H9 (cell line): ENCODE data around the gene FAM161A. TPM values are rescaled to one million over a fixed set of nuclear protein-coding genes. Genes with fewer than 3 reads are reported as not detected.

Experiments
- DNase-seq: peaks from one replicate; pipeline ENCODE4 v3.0.0-alpha.2; 2017
- H2AFZ ChIP-seq: one replicate; pipeline ENCODE4 v1.6.1; 2013; ENCODE audit warnings: mild to moderate bottlenecking, low read length, control low read depth, moderate library complexity
- H2AK5ac ChIP-seq: 2 replicates; pipeline ENCODE4 v1.6.1; 2013; ENCODE audit warnings: low read length, control low read depth, mixed read lengths; ENCODE audit not compliant: insufficient read length
- H2BK120ac ChIP-seq: one replicate; pipeline ENCODE4 v1.6.1; 2013; ENCODE audit warnings: low read depth, mild to moderate bottlenecking, low read length, control low read depth, inconsistent platforms; ENCODE audit not compliant: poor library complexity, severe bottlenecking
- H2BK12ac ChIP-seq: 2 replicates; pipeline ENCODE4 v1.6.1; 2013; ENCODE audit warnings: low read length, control low read depth, mixed read lengths, low read depth; ENCODE audit not compliant: insufficient read length
- H2BK15ac ChIP-seq: 2 replicates; pipeline ENCODE4 v1.6.1; 2013; ENCODE audit warnings: low read depth, low read length, control low read depth
- H2BK20ac ChIP-seq: one replicate; pipeline ENCODE4 v1.6.1; 2013; ENCODE audit warnings: low read depth, mild to moderate bottlenecking, low read length, control low read depth, inconsistent platforms; ENCODE audit not compliant: poor library complexity, severe bottlenecking
- H2BK5ac ChIP-seq: 2 replicates; pipeline ENCODE4 v1.6.1; 2013; ENCODE audit warnings: low read length, control low read depth, mixed read lengths; ENCODE audit not compliant: insufficient read length
- H3K14ac ChIP-seq: 2 replicates; pipeline ENCODE4 v1.6.1; 2013; ENCODE audit warnings: low read length, control low read depth; ENCODE audit not compliant: insufficient read depth
- H3K18ac ChIP-seq: 2 replicates; pipeline ENCODE4 v1.6.1; 2013; ENCODE audit warnings: low read depth, mild to moderate bottlenecking, mixed read lengths, low read length, control low read depth; ENCODE audit not compliant: insufficient read length
- H3K23ac ChIP-seq: 2 replicates; pipeline ENCODE4 v1.6.1; 2013; ENCODE audit warnings: low read length, control low read depth, mixed read lengths, low read depth; ENCODE audit not compliant: insufficient read length
- H3K23me2 ChIP-seq: 2 replicates; pipeline ENCODE4 v1.6.1; 2013; ENCODE audit warnings: low read depth, mild to moderate bottlenecking, mixed read lengths, low read length, control low read depth; ENCODE audit not compliant: insufficient read length, poor library complexity, severe bottlenecking
- H3K27ac ChIP-seq: 2 replicates; pipeline ENCODE4 v1.5.1; 2013; ENCODE audit warnings: low read length, control low read depth, mixed read lengths, low read depth; ENCODE audit not compliant: insufficient read length
- H3K27me3 ChIP-seq: 2 replicates; pipeline ENCODE4 v1.6.1; 2013; ENCODE audit warnings: low read length, control low read depth, inconsistent platforms; ENCODE audit not compliant: insufficient read depth
- H3K4ac ChIP-seq: 2 replicates; pipeline ENCODE4 v1.6.1; 2013; ENCODE audit warnings: low read depth, mild to moderate bottlenecking, control low read depth, inconsistent platforms, low read length, moderate library complexity
- H3K4me1 ChIP-seq: 2 replicates; pipeline ENCODE4 v1.6.1; 2013; ENCODE audit warnings: low read length, control low read depth, inconsistent platforms; ENCODE audit not compliant: insufficient read depth
- H3K4me2 ChIP-seq: 2 replicates; pipeline ENCODE4 v1.6.1; 2013; ENCODE audit warnings: low read length, control low read depth, mixed read lengths; ENCODE audit not compliant: insufficient read length, insufficient read depth
- H3K56ac ChIP-seq: 2 replicates; pipeline ENCODE4 v1.6.1; 2013; ENCODE audit warnings: low read depth, mild to moderate bottlenecking, mixed read lengths, low read length, control low read depth; ENCODE audit not compliant: insufficient read length
- H3K79me1 ChIP-seq: 2 replicates; pipeline ENCODE4 v1.6.1; 2013; ENCODE audit warnings: low read depth, mild to moderate bottlenecking, moderate library complexity, low read length, control low read depth, inconsistent platforms; ENCODE audit not compliant: insufficient read depth, poor library complexity, severe bottlenecking
- H3K79me2 ChIP-seq: 2 replicates; pipeline ENCODE4 v1.6.1; 2013; ENCODE audit warnings: low read length, control low read depth, inconsistent platforms; ENCODE audit not compliant: insufficient read depth
- H3K9ac ChIP-seq: 2 replicates; pipeline ENCODE4 v1.6.1; 2013; ENCODE audit warnings: low read length, control low read depth, mixed read lengths; ENCODE audit not compliant: insufficient read length; ENCODE audit errors: extremely low read depth
- H3K9me3 ChIP-seq: one replicate; pipeline ENCODE4 v1.6.1; 2013; ENCODE audit warnings: low read depth, low read length, inconsistent platforms; ENCODE audit not compliant: control insufficient read depth
- H3T11ph ChIP-seq: one replicate; pipeline ENCODE4 v1.6.1; 2013; ENCODE audit warnings: mild to moderate bottlenecking, low read length, control low read depth, inconsistent platforms
- H4K20me1 ChIP-seq: one replicate; pipeline ENCODE4 v1.6.1; 2013; ENCODE audit not compliant: control insufficient read depth, insufficient read length, insufficient read depth
- H4K5ac ChIP-seq: 2 replicates; pipeline ENCODE4 v1.6.1; 2013; ENCODE audit warnings: low read depth, mild to moderate bottlenecking, mixed read lengths, low read length, control low read depth; ENCODE audit not compliant: insufficient read length
- H4K8ac ChIP-seq: replicated peaks from 2 replicates; pipeline ENCODE4 v1.6.1; 2013; ENCODE audit warnings: low read length, control low read depth, mixed read lengths, low read depth; ENCODE audit not compliant: insufficient read length
- H4K91ac ChIP-seq: 2 replicates; pipeline ENCODE4 v1.6.1; 2013; ENCODE audit warnings: low read depth, mild to moderate bottlenecking, moderate library complexity, mixed read lengths, low read length, control low read depth; ENCODE audit not compliant: insufficient read length
- H3K27ac Mint-ChIP-seq, 3 experiments: 2 replicates in 2 of 3; 3 replicates in 1 of 3; pipeline ENCODE4 v1.8.0; 2020 to 2021; ENCODE audit warnings: mixed read lengths in 3 of 3, mild to moderate bottlenecking in 1 of 3, moderate library complexity in 1 of 3
- H3K27me3 Mint-ChIP-seq: 2 replicates; pipeline ENCODE4 v1.8.0; 2021; ENCODE audit warnings: low read depth, mild to moderate bottlenecking, moderate library complexity, mixed read lengths
- H3K36me3 Mint-ChIP-seq, 3 experiments: 2 replicates in 2 of 3; 3 replicates in 1 of 3; pipeline ENCODE4 v1.8.0; 2020 to 2021; ENCODE audit warnings: low read depth in 3 of 3, mixed read lengths in 3 of 3; ENCODE audit not compliant: insufficient read depth in 1 of 3
- H3K4me1 Mint-ChIP-seq, 2 experiments: 2 replicates each; pipeline ENCODE4 v1.8.0; 2020; ENCODE audit warnings: mixed read lengths in 2 of 2
- H3K4me3 Mint-ChIP-seq, 2 experiments: 2 replicates in 1 of 2; 3 replicates in 1 of 2; pipeline ENCODE4 v1.8.0; 2020 to 2021; ENCODE audit warnings: mild to moderate bottlenecking in 2 of 2, mixed read lengths in 2 of 2, moderate library complexity in 1 of 2
- H3K9me3 Mint-ChIP-seq, 2 experiments: 2 replicates in 1 of 2; 3 replicates in 1 of 2; pipeline ENCODE4 v1.8.0; 2020; ENCODE audit warnings: mild to moderate bottlenecking in 2 of 2, mixed read lengths in 2 of 2, moderate library complexity in 1 of 2
- CTCF ChIP-seq: fragments of 200-600 bp; sonication (generic); conservative IDR thresholded peaks from 3 replicates; pipeline ENCODE4 v1.8.0; 2021; ENCODE audit warnings: antibody characterized with exemption, mild to moderate bottlenecking
- WGBS: extraction: QIAGEN DNeasy Blood & Tissue Kit; methylation state at CpG from one replicate; pipeline ENCODE4 v1.1.7; 2013; ENCODE audit warnings: missing lambda C conversion rate, low lambda C conversion rate, mixed read lengths; ENCODE audit not compliant: insufficient read length; ENCODE audit errors: extremely low coverage; 5-methylcytosine and 5-hydroxymethylcytosine counted together
- total RNA-seq: library from RNA; stranded (reverse); gene quantifications from 2 replicates; pipeline ENCODE4 v1.2.1, GENCODE V29; 2021

Gene FAM161A
- total RNA-seq, 1 experiment from 2014 or later, result 15.8 TPM

- H3K14ac ChIP-seq, result peak within 1 kb of the TSS; percentile 97
- H3K27me3 ChIP-seq, result no peaks in the 10 kb centered on the region
- peak within 1 kb of the TSS; percentile 63 for H4K8ac ChIP-seq
- peak within 1 kb of the TSS; percentile 60 for H2BK5ac ChIP-seq
- H3K56ac ChIP-seq, result no peak within 1 kb of the TSS
- H2AFZ ChIP-seq, result no peak within 1 kb of the TSS
- H4K5ac ChIP-seq, result peak within 1 kb of the TSS; percentile 95
- peaks cover 3% of the 10 kb centered on the region for H3K79me1 ChIP-seq
- H3T11ph ChIP-seq, result peak within 1 kb of the TSS; percentile 63
- Mint-ChIP-seq H3K9me3 (no peaks in the 10 kb centered on the region), H3K4me1 (peaks cover 13 to 19% of the 10 kb centered on the region in 2 experiments), H3K4me3 (peak within 1 kb of the TSS; percentile 99 to 100), H3K36me3 (peaks cover 29 to 44% (median 42%) of the 10 kb centered on the region in 3 experiments), H3K27me3 (no peaks in the 10 kb centered on the region), H3K27ac (peak within 1 kb of the TSS; percentile 99 to 100 (median 100))
- H3K23me2 ChIP-seq, result peaks cover 6% of the 10 kb centered on the region
- H3K4me2 ChIP-seq, result peak within 1 kb of the TSS; percentile 95
- peak within 1 kb of the TSS; percentile 100 for H3K9ac ChIP-seq
- H2AK5ac ChIP-seq, result no peak within 1 kb of the TSS
- H3K27ac ChIP-seq, result peak within 1 kb of the TSS; percentile 63
- WGBS, result no CpG with 5 or more reads among the region's 74 CpGs
- no peak within 1 kb of the TSS for H2BK12ac ChIP-seq
- H4K91ac ChIP-seq, result peak within 1 kb of the TSS; percentile 86
- H3K79me2 ChIP-seq, result peaks cover 27% of the 10 kb centered on the region
- no peak within 1 kb of the TSS for H2BK15ac ChIP-seq
- no peak within 1 kb of the TSS for H3K23ac ChIP-seq
- H3K4me1 ChIP-seq, result no peaks in the 10 kb centered on the region; the same call in 1 of the 2 replicates
- H3K4ac ChIP-seq, result peak within 1 kb of the TSS; percentile 94
- H2BK120ac ChIP-seq, result peak within 1 kb of the TSS; percentile 95
- no peak for TF ChIP-seq CTCF
- H4K20me1 ChIP-seq, result no peaks in the 10 kb centered on the region
- DNase-seq, result peak; percentile 87
- H2BK20ac ChIP-seq, result no peak within 1 kb of the TSS
- H3K18ac ChIP-seq, result peak within 1 kb of the TSS; percentile 97
- no peaks in the 10 kb centered on the region for H3K9me3 ChIP-seq
Observed at GRCh38 chr2:61888267-61889055, 34.6 kb upstream of the FAM161A start, which contains the start of gene CCT4. TSS of gene CCT4 (minus strand) at chr2:61888656. CDS start at chr2:61888507, 149 bp downstream.
